ENCODE measurements around the gene MOB3B.

MOB3B gene

GRCh38 chr9:27310582-27310981 is 219.0 kb downstream of the MOB3B start:
- no peak for TF ChIP-seq CTCF (IDR thresholded peaks at IDR 0.05; ENCODE audit: low read depth, low read length, missing control alignments)
- DNase-seq (ENCODE audit: low read depth) = no peak
- H3K4me3 ChIP-seq (ENCODE audit: low read depth, low read length) = no peak overlapping the region

GRCh38 chr9:27308691-27309390 is 220.8 kb downstream of the MOB3B start:
- no peak for DNase-seq (ENCODE audit: low read depth)
- H3K4me3 ChIP-seq (ENCODE audit: low read depth, low read length) = no peak overlapping the region
- TF ChIP-seq CTCF (IDR thresholded peaks at IDR 0.05; ENCODE audit: low read depth, low read length, missing control alignments) = no peak

- no peak for TF ChIP-seq CTCF (IDR thresholded peaks at IDR 0.05; ENCODE audit: low read depth, low read length, missing control alignments)
- no peak for DNase-seq (ENCODE audit: low read depth)
- no peak overlapping the region for H3K4me3 ChIP-seq (ENCODE audit: low read depth, low read length)
Observed at GRCh38 chr9:27304521-27304920, 225.1 kb downstream of the MOB3B start.

DNA sequence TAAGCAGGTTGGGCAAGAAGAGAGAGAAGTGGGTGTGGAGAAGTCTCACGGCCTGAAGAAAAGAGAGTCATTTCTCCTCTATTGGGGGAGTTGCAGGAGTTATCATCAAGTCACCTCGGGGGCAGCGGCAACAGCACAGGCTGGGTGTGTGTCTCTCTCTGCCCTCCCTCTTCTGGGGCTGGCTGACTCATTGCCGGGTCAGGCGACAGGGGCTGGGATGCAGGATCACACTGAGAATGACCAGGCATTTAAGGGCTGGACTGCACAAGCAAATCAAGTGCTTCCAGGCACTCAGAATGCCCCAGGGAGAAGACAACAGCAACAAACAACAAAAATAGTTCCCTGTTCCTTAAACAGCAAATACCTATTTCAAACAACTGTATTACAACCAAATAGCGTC is 226.4 kb downstream of the MOB3B start:
- DNase-seq (ENCODE audit: low read depth) = no peak
- no peak for TF ChIP-seq CTCF (IDR thresholded peaks at IDR 0.05; ENCODE audit: low read depth, low read length, missing control alignments)
- H3K4me3 ChIP-seq (ENCODE audit: low read depth, low read length) = no peak overlapping the region

GRCh38 chr9:27297050-27297449 is 232.6 kb downstream of the MOB3B start, which contains the start of gene EQTN:
Gene EQTN (minus strand): TSS chr9:27297150. CDS start chr9:27297055, 95 bp downstream.
- H3K4me3 ChIP-seq (ENCODE audit: low read depth, low read length) = no peak within 1 kb of the TSS
- TF ChIP-seq CTCF (IDR thresholded peaks at IDR 0.05; ENCODE audit: low read depth, low read length, missing control alignments) = no peak
- DNase-seq (ENCODE audit: low read depth) = no peak

DNA sequence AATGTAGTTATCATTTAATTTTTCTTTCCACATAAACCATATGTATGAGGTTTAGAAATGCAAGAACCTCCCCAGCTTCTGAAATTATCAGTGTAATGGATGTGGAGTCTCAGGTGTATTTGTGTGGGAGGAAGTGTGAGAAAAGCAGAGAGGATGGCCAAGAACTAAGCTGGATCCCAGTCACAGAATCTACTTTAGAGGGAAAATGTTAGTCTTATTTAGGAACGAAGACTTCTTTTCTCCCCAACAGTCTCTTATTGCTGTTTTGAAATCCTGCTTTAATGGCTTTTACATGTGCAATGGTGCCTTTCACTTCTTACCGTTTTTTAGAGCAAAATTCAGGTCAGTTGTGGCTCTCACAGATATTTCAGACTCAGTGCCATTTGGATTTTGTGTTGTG is 235.6 kb downstream of the MOB3B start:
- no peak for DNase-seq (ENCODE audit: low read depth)
- no peak for TF ChIP-seq CTCF (IDR thresholded peaks at IDR 0.05; ENCODE audit: low read depth, low read length, missing control alignments)
- no peak overlapping the region for H3K4me3 ChIP-seq (ENCODE audit: low read depth, low read length)
